Thyroid gland (tissue), 4 donors: ENCODE data around the gene SGCD. TPM values are rescaled to one million over a fixed set of nuclear protein-coding genes. Genes with fewer than 3 reads are reported as not detected.

Source experiments
- DNase-seq, 2 donors: peaks; one replicate each; pipeline ENCODE4 v3.0.0-alpha.2; 2019
- H3K27ac ChIP-seq, 3 donors: fragments of 200-600 bp; sonication (generic); 1 replicate in 2 of 3; 2 replicates in 1 of 3; pipeline ENCODE4 v1.5.1; 2016 to 2019; ENCODE audit warnings: mild to moderate bottlenecking in 1 of 3, moderate library complexity in 1 of 3
- H3K27me3 ChIP-seq: fragments of 200-600 bp; sonication (generic); one replicate; pipeline ENCODE4 v1.5.1; 2019
- H3K36me3 ChIP-seq, 2 donors: fragments of 200-600 bp; sonication (generic); one replicate each; pipeline ENCODE4 v1.5.1; 2016 to 2019
- H3K4me1 ChIP-seq, 2 donors: fragments of 200-600 bp; sonication (generic); one replicate each; pipeline ENCODE4 v1.5.1; 2017 to 2019
- H3K4me3 ChIP-seq, 3 donors: fragments of 200-600 bp; sonication (generic); replicated peaks in 1 of 3; 1 replicate in 2 of 3; 2 replicates in 1 of 3; pipeline ENCODE4 v1.5.1; 2016; ENCODE audit warnings: mild to moderate bottlenecking in 1 of 3
- H3K9me3 ChIP-seq: fragments of 200-600 bp; sonication (generic); one replicate; pipeline ENCODE4 v1.5.1; 2017
- POLR2A ChIP-seq, 2 donors: fragments of 450-650 bp; IDR thresholded peaks; one replicate each; pipeline ENCODE4 v1.6.1; 2017; ENCODE audit warnings: antibody characterized with exemption in 2 of 2, mild to moderate bottlenecking in 2 of 2, moderate library complexity in 1 of 2
- WGBS, 2 donors: methylation state at CpG; one replicate each; pipeline ENCODE4 v1.1.5; 2017; 5-methylcytosine and 5-hydroxymethylcytosine counted together
- intact Hi-C: fragments of 100-400 bp; cut with DNase I; formaldehyde crosslinking; loops from one replicate; pipeline ENCODE4 v1.15.1; 2023
- small RNA-seq: library from RNA; depleted of rRNA; stranded (forward); fragments of <200 nt; gene quantifications from one replicate; pipeline ENCODE3, GENCODE V24; 2016
- total RNA-seq, 4 donors: library from RNA; depleted of rRNA; stranded (reverse); fragments of >200 nt; gene quantifications; one replicate each; pipeline ENCODE4 v1.2.3, GENCODE V29; 2016
- TF ChIP-seq, protein P1 (sequence below), 6 experiments: fragments of 200-600 bp in 3 of 6; fragments of 450-650 bp in 3 of 6; sonication (generic) in 3 of 6; IDR thresholded peaks; one replicate each; pipeline ENCODE4 v1.5.1; 2016 to 2019; ENCODE audit warnings: antibody characterized with exemption in 6 of 6, mild to moderate bottlenecking in 2 of 6, inconsistent platforms in 1 of 6, moderate library complexity in 1 of 6

Gene SGCD
- total RNA-seq, 4 donors from 2014 or later: 7.4 to 20.1 (median 9.2) TPM

DNA sequence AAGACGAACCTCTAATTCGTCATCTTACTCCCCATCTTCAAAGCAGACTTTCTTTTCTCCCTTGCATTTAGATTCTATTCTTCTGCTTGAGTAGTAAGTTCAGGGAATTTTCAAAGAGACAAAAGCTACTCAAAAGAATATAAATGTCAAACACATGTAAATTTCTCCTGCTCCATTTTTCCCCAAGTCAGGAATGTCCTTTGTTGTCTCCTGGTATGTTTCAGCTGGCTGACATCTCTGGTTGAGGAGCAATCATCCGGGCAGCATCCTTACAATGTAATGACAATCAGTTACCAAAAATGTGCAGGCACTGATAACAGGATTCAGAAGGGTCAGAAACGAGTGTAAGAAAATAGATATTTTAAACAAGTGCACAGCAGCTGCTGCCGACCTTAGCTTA lies 475.5 kb downstream of the SGCD start:
- intact Hi-C loops: no loop called here
- no peak for DNase-seq
- Histone ChIP-seq H3K4me3 (no peak overlapping the region), H3K4me1 (peaks cover 7 to 8% of the 10 kb centered on the region in 2 donors), H3K27ac (no peak overlapping the region), H3K27me3 (no peaks in the 10 kb centered on the region), H3K9me3 (no peaks in the 10 kb centered on the region), H3K36me3 (no peaks in the 10 kb centered on the region)
- TF ChIP-seq POLR2A (IDR thresholded peaks at IDR 0.05): no peak
- TF ChIP-seq, protein P1, sequence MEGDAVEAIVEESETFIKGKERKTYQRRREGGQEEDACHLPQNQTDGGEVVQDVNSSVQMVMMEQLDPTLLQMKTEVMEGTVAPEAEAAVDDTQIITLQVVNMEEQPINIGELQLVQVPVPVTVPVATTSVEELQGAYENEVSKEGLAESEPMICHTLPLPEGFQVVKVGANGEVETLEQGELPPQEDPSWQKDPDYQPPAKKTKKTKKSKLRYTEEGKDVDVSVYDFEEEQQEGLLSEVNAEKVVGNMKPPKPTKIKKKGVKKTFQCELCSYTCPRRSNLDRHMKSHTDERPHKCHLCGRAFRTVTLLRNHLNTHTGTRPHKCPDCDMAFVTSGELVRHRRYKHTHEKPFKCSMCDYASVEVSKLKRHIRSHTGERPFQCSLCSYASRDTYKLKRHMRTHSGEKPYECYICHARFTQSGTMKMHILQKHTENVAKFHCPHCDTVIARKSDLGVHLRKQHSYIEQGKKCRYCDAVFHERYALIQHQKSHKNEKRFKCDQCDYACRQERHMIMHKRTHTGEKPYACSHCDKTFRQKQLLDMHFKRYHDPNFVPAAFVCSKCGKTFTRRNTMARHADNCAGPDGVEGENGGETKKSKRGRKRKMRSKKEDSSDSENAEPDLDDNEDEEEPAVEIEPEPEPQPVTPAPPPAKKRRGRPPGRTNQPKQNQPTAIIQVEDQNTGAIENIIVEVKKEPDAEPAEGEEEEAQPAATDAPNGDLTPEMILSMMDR (IDR thresholded peaks at IDR 0.05): no peak
- WGBS, 2 donors: 87 to 90% methylated on average over 5 of the region's 5 CpGs

DNA sequence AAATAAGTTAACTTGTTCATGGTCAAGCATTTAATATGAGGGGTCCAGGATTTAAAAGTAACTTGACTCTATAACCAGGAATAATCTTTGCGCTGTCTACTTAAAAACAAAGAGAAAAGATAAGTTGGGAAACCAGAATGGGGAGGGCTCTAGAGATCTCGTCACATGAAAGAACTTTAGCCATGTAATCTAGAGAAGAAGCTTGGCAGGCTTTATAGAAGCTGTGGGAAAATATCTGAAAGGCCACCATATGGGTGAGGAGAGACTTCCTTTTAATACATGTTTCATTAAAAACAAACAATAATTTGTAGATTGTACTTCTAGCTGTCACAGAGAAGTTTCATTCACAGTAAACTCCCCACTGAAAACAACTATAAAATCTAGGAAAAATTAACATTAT lies 476.4 kb downstream of the SGCD start:
- Histone ChIP-seq H3K4me3 (no peak overlapping the region), H3K36me3 (no peaks in the 10 kb centered on the region), H3K27me3 (no peaks in the 10 kb centered on the region), H3K9me3 (no peaks in the 10 kb centered on the region), H3K4me1 (no peaks in the 10 kb centered on the region), H3K27ac (no peak overlapping the region)
- intact Hi-C loops: no loop called here
- WGBS, 2 donors: 72 to 74% methylated on average over 2 of the region's 2 CpGs
- no peak for DNase-seq
- TF ChIP-seq POLR2A (IDR thresholded peaks at IDR 0.05): no peak
- TF ChIP-seq, protein P1 (IDR thresholded peaks at IDR 0.05): no peak

DNA sequence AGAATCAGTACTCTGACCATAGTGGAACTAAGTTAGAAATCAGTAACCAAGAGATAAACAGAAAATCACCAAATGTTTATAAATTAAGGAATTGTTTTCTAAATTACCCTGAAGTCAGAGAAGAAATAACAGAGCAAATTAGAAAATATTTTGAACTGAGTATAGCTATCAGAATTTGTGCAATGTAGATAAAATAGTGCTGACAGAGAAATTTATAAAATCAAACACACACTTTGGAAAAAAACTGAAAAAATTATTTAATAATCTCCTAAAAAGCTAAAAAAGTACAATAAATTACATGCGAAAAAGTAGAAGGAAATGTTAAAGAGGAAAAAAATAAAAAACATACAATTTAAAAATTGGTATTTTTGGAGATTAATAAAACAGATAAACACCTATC lies 486.0 kb downstream of the SGCD start:
- DNase-seq: no peak
- 98% methylated on average over 1 of the region's 1 CpG for WGBS, 2 donors
- no peak for TF ChIP-seq POLR2A (IDR thresholded peaks at IDR 0.05)
- TF ChIP-seq, protein P1 (IDR thresholded peaks at IDR 0.05): no peak
- Histone ChIP-seq H3K4me3 (no peak overlapping the region), H3K9me3 (no peaks in the 10 kb centered on the region), H3K27me3 (no peaks in the 10 kb centered on the region), H3K4me1 (no peaks in the 10 kb centered on the region), H3K27ac (no peak overlapping the region), H3K36me3 (no peaks in the 10 kb centered on the region)
- intact Hi-C loops: no loop called here

DNA sequence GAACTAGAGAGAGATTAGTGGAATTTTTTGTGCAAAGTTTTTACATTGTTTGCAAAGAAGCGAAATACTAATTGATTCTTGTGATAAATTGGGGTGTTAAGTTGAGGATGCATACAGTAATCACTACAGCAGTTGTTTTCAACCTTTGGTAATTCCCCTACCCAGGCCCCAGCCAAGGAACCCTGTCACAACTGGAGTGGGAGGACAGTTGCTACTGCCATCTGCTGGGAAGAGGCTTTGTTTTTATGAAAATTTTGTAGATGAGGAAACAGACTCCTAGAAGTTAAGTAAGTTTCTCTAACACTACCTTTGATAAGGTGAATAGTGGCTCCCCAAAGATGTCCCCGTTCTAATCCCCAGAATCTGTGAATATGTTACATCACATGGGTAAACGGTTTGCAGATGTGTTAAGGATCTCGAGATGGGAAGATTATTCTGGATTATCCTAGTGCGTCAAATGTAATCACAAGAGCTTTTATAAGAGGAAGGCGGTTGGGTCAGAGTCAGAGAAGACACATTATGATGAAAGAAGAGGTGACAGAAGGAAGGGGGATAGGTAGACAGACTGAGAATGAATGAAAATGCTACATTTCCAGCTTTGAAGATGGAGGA lies 489.1 kb downstream of the SGCD start:
- Histone ChIP-seq H3K27me3 (no peaks in the 10 kb centered on the region), H3K27ac (no peak overlapping the region), H3K4me3 (no peak overlapping the region), H3K9me3 (no peaks in the 10 kb centered on the region), H3K4me1 (no peaks in the 10 kb centered on the region), H3K36me3 (no peaks in the 10 kb centered on the region)
- DNase-seq: peak; percentile 10 to 39
- WGBS, 2 donors: 78 to 84% methylated on average over 6 of the region's 6 CpGs
- intact Hi-C loops: loop anchor here (5.0 kb wide), 1 partner anchor 874 kb away; no protein-coding TSS in a partner anchor
- no peak for TF ChIP-seq POLR2A (IDR thresholded peaks at IDR 0.05)
- TF ChIP-seq, protein P1 (IDR thresholded peaks at IDR 0.05): peak in 4 of 6 experiments; percentile 37 to 57 (median 48)

Small RNAs within 50 kb of the gene (small RNA-seq; reads per million reads assigned to genes)
- not detected for gene AC027308.1
- not detected for gene RNU6-556P
